ENCODE measurements around the gene SDHC. TPM values are rescaled to one million over a fixed set of nuclear protein-coding genes. Genes with fewer than 3 reads are reported as not detected.

SDHC gene
- total and polyA plus RNA-seq, 2 of the 8 experiments (the other 6 are each of a cell fraction or from before 2014, with no cell fraction given), result 224 to 305 TPM

DNA sequence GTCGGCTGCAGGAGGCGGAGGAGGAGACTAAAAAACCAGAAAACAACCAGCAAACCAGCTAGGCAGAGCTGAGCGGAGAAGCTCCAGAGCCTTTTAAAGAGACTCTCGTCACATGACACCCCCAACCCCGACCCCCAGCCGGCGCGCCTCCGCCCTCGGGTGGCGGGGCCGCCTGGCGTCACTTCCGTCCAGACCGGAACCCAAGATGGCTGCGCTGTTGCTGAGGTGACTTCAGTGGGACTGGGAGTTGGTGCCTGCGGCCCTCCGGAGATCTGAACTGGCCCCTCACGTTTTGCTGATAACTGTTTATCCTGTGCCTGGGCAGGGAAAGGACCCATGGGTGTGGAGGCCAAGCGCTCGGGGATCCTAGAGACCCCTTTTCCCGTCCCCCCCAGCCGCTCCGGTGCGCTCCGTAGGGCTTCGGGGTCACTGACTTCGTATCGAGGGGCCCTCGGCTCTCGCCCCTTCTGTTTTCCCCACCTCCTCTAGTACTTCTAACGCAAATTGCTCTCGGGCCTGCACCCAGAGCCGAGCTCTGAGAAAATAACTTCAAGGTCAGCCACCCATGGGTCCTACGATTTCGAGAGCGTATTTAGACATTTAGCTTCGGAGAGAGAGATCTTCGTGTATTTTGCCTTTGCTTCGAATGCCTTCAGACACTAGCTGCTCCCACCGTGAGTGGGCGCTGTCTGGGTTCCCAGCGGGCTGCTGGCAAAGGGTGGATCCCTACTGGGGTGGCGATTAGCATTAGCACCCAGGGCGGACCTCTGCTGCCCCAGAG, at the start of gene SDHC (continued):
- TF ChIP-seq, protein P1, sequence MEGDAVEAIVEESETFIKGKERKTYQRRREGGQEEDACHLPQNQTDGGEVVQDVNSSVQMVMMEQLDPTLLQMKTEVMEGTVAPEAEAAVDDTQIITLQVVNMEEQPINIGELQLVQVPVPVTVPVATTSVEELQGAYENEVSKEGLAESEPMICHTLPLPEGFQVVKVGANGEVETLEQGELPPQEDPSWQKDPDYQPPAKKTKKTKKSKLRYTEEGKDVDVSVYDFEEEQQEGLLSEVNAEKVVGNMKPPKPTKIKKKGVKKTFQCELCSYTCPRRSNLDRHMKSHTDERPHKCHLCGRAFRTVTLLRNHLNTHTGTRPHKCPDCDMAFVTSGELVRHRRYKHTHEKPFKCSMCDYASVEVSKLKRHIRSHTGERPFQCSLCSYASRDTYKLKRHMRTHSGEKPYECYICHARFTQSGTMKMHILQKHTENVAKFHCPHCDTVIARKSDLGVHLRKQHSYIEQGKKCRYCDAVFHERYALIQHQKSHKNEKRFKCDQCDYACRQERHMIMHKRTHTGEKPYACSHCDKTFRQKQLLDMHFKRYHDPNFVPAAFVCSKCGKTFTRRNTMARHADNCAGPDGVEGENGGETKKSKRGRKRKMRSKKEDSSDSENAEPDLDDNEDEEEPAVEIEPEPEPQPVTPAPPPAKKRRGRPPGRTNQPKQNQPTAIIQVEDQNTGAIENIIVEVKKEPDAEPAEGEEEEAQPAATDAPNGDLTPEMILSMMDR (IDR thresholded peaks at IDR 0.05; ENCODE audit: control extremely low read depth in 1 of 3, insufficient read depth in 1 of 3, low read depth in 1 of 3, low read length in 3 of 3), result peak; percentile 26 to 53 (median 38)
- TF ChIP-seq RFX5 (IDR thresholded peaks at IDR 0.05; ENCODE audit: borderline replicate concordance, low read depth, low read length) (no peak), SIN3A (conservative IDR thresholded peaks at IDR 0.05 in 1 of 2, IDR thresholded peaks at IDR 0.05 in 1 of 2; ENCODE audit: low read depth in 1 of 2, low read length in 2 of 2) (0 out of 4 replicates have a peak, but pooled peaks of 1 of the 2 experiments have one; percentile 21), GTF2F1 (IDR thresholded peaks at IDR 0.05; ENCODE audit: borderline replicate concordance, low read depth, low read length) (peak; percentile 87), TAF7 (optimal IDR thresholded peaks at IDR 0.05; ENCODE audit: borderline replicate concordance, low read depth, low read length) (peak; percentile 66), CREB1 (IDR thresholded peaks at IDR 0.05) (peak; percentile 91), SP1 (IDR thresholded peaks at IDR 0.05; ENCODE audit: low read depth, low read length) (peak; percentile 70), CHD2 (IDR thresholded peaks at IDR 0.05; ENCODE audit: low read length) (0 out of 2 replicates have a peak, but pooled peaks have one; percentile 17), POLR2A (IDR thresholded peaks at IDR 0.05; ENCODE audit: control extremely low read depth in 1 of 2, low read depth in 2 of 2, low read length in 2 of 2) (peak; percentile 91 to 99), TAF1 (IDR thresholded peaks at IDR 0.05; ENCODE audit: low read depth, low read length) (peak; percentile 95), KDM5A (IDR thresholded peaks at IDR 0.05; ENCODE audit: low read length) (peak; percentile 94), HDAC2 (IDR thresholded peaks at IDR 0.05; ENCODE audit: borderline replicate concordance in 1 of 2, low read depth in 2 of 2, low read length in 2 of 2) (0 out of 4 replicates have a peak, but pooled peaks of 1 of the 2 experiments have one; percentile 35), SRF (IDR thresholded peaks at IDR 0.05; ENCODE audit: low read depth, low read length) (no peak), GABPA (IDR thresholded peaks at IDR 0.05; ENCODE audit: borderline replicate concordance, insufficient read depth, low read length) (peak; percentile 82; the same call in 1 of the 2 replicates)
- TF ChIP-seq, protein P2, sequence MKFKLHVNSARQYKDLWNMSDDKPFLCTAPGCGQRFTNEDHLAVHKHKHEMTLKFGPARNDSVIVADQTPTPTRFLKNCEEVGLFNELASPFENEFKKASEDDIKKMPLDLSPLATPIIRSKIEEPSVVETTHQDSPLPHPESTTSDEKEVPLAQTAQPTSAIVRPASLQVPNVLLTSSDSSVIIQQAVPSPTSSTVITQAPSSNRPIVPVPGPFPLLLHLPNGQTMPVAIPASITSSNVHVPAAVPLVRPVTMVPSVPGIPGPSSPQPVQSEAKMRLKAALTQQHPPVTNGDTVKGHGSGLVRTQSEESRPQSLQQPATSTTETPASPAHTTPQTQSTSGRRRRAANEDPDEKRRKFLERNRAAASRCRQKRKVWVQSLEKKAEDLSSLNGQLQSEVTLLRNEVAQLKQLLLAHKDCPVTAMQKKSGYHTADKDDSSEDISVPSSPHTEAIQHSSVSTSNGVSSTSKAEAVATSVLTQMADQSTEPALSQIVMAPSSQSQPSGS (IDR thresholded peaks at IDR 0.05; ENCODE audit: low read length), result no peak
- TF ChIP-seq, protein P3, sequence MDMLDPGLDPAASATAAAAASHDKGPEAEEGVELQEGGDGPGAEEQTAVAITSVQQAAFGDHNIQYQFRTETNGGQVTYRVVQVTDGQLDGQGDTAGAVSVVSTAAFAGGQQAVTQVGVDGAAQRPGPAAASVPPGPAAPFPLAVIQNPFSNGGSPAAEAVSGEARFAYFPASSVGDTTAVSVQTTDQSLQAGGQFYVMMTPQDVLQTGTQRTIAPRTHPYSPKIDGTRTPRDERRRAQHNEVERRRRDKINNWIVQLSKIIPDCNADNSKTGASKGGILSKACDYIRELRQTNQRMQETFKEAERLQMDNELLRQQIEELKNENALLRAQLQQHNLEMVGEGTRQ (IDR thresholded peaks at IDR 0.05; ENCODE audit: low read length), result peak; percentile 87
- TF ChIP-seq, protein P4, sequence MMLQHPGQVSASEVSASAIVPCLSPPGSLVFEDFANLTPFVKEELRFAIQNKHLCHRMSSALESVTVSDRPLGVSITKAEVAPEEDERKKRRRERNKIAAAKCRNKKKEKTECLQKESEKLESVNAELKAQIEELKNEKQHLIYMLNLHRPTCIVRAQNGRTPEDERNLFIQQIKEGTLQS (IDR thresholded peaks at IDR 0.05; ENCODE audit: insufficient read depth, low read depth, low read length), result 0 out of 2 replicates have a peak, but pooled peaks have one; percentile 42

Measured in H1 (cell line).